Tibial artery (tissue), 4 donors: ENCODE results near the gene IL2.

Experiments used
- DNase-seq, 2 donors: peaks; one replicate each; pipeline ENCODE4 v3.0.0-alpha.2; 2019
- H3K27ac ChIP-seq, 2 donors: fragments of 200-600 bp; sonication (generic) in 1 of 2; 1 replicate in 1 of 2; 2 replicates in 1 of 2; pipeline ENCODE4 v1.5.1; 2018 to 2019; ENCODE audit warnings: mild to moderate bottlenecking in 1 of 2
- H3K27me3 ChIP-seq, 2 donors: fragments of 200-600 bp; sonication (generic) in 1 of 2; one replicate each; pipeline versions ENCODE4 v1.5.1 to v1.6.0; 2016 to 2019
- H3K36me3 ChIP-seq, 3 donors: fragments of 200-600 bp; sonication (generic) in 2 of 3; one replicate each; pipeline ENCODE4 v1.5.1; 2016 to 2019; ENCODE audit warnings: mild to moderate bottlenecking in 2 of 3
- H3K4me1 ChIP-seq, 4 donors: fragments of 200-600 bp; sonication (generic) in 2 of 4; 1 replicate in 3 of 4; 2 replicates in 1 of 4; pipeline ENCODE4 v1.5.1; 2016 to 2019
- H3K4me3 ChIP-seq, 2 donors: fragments of 200-600 bp; sonication (generic) in 1 of 2; 1 replicate in 1 of 2; 2 replicates in 1 of 2; pipeline ENCODE4 v1.5.1; 2018 to 2019; ENCODE audit warnings: mild to moderate bottlenecking in 2 of 2
- H3K9me3 ChIP-seq, 3 donors: fragments of 200-600 bp; sonication (generic) in 1 of 3; one replicate each; pipeline ENCODE4 v1.5.1; 2016 to 2019
- intact Hi-C: fragments of 100-400 bp; cut with DNase I; formaldehyde crosslinking; loops from one replicate; pipeline ENCODE4 v1.15.0; 2023; ENCODE audit warnings: low total_unique reads
- TF ChIP-seq, protein P1 (sequence below), 2 experiments: fragments of 200-600 bp in 1 of 2; fragments of 450-650 bp in 1 of 2; IDR thresholded peaks; one replicate each; pipeline ENCODE4 v1.5.1; 2017 to 2019; ENCODE audit warnings: antibody characterized with exemption in 2 of 2, mild to moderate bottlenecking in 1 of 2, moderate library complexity in 1 of 2

IL2 gene

DNA sequence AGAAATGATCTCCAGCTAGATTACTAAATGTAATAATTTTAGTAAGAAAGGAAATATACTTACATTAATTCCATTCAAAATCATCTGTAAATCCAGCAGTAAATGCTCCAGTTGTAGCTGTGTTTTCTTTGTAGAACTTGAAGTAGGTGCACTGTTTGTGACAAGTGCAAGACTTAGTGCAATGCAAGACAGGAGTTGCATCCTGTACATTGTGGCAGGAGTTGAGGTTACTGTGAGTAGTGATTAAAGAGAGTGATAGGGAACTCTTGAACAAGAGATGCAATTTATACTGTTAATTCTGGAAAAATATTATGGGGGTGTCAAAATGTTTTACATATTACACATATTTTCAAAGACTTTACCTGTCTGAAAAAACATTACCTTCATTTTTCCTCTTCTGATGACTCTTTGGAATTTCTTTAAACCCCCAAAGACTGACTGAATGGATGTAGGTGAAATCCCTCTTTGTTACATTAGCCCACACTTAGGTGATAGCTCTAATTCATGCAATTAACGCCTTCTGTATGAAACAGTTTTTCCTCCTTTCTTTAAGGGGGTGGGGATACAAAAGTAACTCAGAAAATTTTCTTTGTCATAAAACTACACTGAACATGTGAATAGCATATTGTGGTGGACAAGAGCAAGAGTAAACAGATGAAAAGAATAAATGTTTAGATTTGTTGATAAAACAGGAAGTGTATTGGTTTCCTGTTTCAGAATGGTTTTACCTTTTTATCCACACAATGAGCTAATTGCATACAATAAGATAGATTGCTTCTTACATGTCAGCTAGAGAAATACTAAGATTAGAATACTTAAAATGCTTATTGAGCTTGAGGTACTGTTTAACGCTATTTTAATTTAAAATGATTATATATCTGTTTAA, at the start of gene IL2:
Gene IL2 (minus strand): TSS at position 495 of the 886 bp plus-strand sequence. CDS start 285 bp downstream, at position 210.
- intact Hi-C loops: no loop called here
- no peak within 1 kb of the TSS for H3K27ac ChIP-seq
- H3K4me1 ChIP-seq: no peaks in the 10 kb centered on the region
- no peaks in the 10 kb centered on the region for H3K27me3 ChIP-seq
- no peak within 1 kb of the TSS for H3K4me3 ChIP-seq
- H3K36me3 ChIP-seq: no peaks in the 10 kb centered on the region
- no peaks in the 10 kb centered on the region for H3K9me3 ChIP-seq
- no peak for DNase-seq
- TF ChIP-seq, protein P1, sequence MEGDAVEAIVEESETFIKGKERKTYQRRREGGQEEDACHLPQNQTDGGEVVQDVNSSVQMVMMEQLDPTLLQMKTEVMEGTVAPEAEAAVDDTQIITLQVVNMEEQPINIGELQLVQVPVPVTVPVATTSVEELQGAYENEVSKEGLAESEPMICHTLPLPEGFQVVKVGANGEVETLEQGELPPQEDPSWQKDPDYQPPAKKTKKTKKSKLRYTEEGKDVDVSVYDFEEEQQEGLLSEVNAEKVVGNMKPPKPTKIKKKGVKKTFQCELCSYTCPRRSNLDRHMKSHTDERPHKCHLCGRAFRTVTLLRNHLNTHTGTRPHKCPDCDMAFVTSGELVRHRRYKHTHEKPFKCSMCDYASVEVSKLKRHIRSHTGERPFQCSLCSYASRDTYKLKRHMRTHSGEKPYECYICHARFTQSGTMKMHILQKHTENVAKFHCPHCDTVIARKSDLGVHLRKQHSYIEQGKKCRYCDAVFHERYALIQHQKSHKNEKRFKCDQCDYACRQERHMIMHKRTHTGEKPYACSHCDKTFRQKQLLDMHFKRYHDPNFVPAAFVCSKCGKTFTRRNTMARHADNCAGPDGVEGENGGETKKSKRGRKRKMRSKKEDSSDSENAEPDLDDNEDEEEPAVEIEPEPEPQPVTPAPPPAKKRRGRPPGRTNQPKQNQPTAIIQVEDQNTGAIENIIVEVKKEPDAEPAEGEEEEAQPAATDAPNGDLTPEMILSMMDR (IDR thresholded peaks at IDR 0.05): no peak

DNA sequence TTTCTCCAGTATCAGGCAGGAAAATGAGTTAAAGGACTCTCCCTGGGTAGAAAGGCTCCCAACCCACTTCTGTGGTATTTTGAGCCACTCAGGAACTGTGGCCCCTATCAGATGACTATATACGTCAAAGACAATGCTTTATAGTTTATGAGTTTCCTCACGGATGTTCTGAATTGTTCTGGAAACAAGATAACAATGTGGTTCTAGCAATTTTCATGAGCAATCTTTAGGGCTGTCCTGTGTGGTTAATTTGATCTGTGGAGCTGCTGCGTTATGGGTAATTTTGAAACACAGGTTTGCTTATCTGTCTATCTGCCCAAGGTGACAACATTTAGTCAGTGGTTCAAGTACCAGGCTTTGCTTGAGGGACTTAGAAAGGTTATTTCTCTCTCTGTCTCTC, 46.7 kb upstream of the IL2 start:
- Histone ChIP-seq H3K27ac (no peak overlapping the region), H3K4me1 (no peaks in the 10 kb centered on the region), H3K36me3 (no peaks in the 10 kb centered on the region), H3K27me3 (no peaks in the 10 kb centered on the region), H3K4me3 (no peak overlapping the region), H3K9me3 (no peaks in the 10 kb centered on the region)
- TF ChIP-seq, protein P1 (IDR thresholded peaks at IDR 0.05): no peak
- intact Hi-C loops: no loop called here
- DNase-seq: no peak

DNA sequence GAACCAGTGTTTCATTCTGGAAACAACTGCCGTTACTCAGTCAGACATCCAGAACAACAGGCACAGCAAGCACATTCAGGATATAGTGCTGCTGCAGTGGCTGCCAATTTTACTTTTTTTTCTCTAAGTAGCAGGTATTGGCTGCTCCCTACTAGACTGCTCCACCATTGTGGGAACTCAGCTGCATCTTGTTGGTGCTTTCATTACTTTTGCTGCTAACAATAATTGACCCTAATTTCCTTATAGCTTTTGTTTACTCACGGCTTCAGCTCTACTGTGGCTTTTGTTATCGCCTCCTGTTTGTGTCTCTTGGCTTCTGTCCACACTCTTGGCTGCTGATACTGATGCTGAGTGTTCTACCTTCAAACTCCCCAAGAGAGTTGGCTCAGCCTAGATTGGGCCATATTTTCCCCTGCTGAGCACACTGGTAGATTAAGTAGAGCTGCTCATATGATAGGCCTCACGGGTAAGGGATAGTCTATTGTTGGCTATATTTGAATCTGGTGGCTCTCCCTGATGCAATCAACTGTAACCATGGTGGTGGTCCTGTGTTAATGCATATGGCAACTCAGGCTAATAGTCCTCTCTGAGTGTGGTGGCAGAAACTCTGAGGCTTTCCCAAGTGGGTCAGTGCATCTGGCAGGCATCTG, 44.5 kb upstream of the IL2 start:
- Histone ChIP-seq H3K27me3 (no peaks in the 10 kb centered on the region), H3K4me1 (no peaks in the 10 kb centered on the region), H3K4me3 (no peak overlapping the region), H3K27ac (no peak overlapping the region), H3K36me3 (no peaks in the 10 kb centered on the region), H3K9me3 (no peaks in the 10 kb centered on the region)
- intact Hi-C loops: no loop called here
- TF ChIP-seq, protein P1 (IDR thresholded peaks at IDR 0.05): no peak
- no peak for DNase-seq

DNA sequence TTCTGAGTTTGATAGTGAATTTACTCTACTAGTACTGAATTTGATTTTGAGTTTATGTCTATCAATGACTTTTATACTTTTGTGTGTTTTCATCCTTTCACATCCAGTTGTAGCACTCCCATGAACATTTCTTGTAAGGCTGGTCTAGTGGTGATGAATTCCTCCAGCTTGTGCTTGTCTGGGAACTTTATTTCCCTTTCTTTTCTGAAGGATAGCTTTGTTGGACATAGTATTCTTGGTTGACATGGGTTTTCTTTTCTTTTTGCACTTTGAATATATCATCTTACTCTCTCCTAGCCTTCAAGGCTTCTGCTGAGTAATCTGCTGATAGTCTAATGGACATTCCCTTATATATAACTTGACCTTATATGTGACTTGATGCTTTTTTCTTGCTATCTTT, 32.5 kb upstream of the IL2 start:
- no peak for DNase-seq
- no peaks in the 10 kb centered on the region for H3K4me1 ChIP-seq

DNA sequence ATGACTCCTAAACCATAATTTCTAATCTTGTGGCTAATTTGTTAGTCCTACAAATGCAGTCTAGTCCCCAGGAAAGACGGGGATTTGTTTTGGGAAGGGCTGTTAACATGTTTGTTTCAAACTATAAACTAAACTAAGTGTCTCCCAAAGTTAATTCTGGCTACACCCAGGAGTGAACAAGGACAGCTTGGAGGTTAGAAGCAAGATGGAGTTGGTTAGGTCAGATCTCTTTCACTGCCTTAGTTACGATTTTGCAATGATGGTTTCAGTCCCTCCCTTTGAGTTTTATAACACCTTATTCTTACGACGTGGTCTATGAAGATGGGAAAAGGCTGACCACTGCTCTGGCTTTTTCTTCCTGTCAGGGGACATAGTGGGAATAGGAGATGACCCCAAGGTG, 27.0 kb upstream of the IL2 start:
- DNase-seq: no peak
- TF ChIP-seq, protein P1 (IDR thresholded peaks at IDR 0.05): no peak
- Histone ChIP-seq H3K36me3 (no peaks in the 10 kb centered on the region), H3K27me3 (no peaks in the 10 kb centered on the region), H3K27ac (no peak overlapping the region), H3K4me1 (no peaks in the 10 kb centered on the region), H3K4me3 (no peak overlapping the region), H3K9me3 (peaks cover 0 to 8% (median 2%) of the 10 kb centered on the region in 3 donors)
- intact Hi-C loops: no loop called here

More for the DNA sequence above, 32.5 kb upstream of the IL2 start:
- intact Hi-C loops: no loop called here
- Histone ChIP-seq H3K27ac (no peak overlapping the region), H3K4me3 (no peak overlapping the region), H3K36me3 (no peaks in the 10 kb centered on the region), H3K9me3 (peaks cover 0 to 25% (median 25%) of the 10 kb centered on the region in 3 donors), H3K27me3 (no peaks in the 10 kb centered on the region)
- TF ChIP-seq, protein P1 (IDR thresholded peaks at IDR 0.05): no peak
